Hematopoietic multipotent progenitor cell treated with erythropoietin and hydrocortisone succinate and interleukin-3 and kit ligand, for 6 days (in vitro differentiated cells): ENCODE measurements around the gene TBCD.
"Not testable (repeated sequence)": the region's sequence is repeated elsewhere in the genome, so short reads cannot be mapped to it uniquely, and the experiment has no call there.

Experiments
- DNase-seq: peaks from one replicate; pipeline ENCODE4 v3.0.0-alpha.2; 2015

The TBCD gene

DNA sequence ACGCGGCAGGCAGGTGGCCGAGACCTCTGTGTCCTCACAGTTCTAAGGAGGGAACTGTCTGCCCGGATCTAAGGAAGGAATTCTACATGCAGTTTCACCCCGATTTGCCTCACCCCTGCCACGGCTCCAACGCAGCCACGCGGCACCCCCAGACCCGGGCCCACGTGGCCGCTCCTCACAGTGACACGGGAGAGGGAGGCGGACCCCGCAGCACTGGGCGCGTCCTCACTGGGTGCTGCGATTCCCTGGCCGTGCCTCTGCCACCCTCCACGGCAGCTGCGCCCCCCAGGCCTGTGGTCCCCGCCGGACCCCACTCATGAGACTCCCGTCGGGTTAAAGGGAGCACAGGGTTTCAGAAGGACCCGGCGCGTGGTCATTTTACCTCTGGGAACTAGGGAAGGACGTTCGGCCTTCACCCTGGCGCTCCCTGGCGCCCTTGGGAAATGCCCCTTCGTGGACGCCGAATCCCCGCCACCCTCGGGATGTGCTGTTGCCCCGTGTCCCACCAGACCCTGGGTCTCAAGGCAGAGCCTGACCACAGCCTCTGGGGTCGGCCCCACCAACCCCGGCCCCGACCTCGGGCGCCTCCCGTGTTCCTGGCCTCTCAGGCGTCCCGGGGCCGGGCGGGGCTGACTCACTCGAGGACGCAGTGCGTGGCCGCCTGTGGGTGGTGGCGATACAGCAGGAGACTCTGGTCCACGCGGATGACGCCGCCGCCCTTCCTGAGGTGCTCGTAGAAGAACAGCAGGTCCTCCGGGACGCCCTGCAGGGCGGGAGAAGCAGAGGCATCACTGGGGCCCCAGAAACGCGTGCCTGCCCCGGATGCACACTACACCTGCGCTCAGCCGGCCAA lies 208.8 kb downstream of the TBCD start:
- no peak for DNase-seq

DNA sequence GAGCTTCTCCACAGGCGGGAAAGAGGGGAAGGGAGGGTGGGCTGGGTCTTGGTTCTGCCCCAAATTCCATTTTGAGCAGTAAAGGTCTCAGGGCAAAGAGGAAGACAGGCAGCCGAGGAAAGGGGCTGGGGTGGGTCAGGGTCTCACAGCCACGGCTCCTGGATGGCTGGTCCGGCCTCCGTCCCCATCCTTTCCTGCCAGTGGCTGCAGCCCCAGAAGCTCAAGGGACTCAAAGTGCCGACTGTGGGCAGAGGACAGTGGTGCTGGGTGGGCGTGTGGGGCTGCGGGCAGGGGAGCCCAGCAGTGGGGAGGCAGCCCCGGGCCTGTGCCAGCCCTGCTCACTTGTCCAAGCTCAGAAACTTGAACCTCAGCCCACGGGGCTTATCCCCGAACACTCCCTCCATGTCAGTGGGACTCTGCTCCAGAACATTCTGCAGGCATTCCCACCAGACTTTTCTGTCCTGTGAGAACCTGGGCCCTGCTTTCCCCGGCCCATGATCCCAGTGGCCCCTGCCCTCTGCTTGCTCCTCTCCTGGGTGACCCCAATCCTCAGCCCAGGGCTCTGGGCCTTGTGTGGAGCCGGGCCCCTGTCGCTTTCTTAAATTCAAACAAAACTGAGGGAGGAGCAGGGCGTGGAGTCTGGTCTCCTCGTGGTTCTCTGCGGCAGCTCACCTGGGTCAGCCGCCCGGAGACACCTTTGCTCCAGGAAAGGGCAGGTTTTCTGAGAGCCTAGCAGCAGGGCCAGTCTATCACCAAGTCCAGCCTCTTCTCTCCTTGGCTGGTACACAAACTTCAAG lies 209.7 kb downstream of the TBCD start:
- DNase-seq: no peak

DNA sequence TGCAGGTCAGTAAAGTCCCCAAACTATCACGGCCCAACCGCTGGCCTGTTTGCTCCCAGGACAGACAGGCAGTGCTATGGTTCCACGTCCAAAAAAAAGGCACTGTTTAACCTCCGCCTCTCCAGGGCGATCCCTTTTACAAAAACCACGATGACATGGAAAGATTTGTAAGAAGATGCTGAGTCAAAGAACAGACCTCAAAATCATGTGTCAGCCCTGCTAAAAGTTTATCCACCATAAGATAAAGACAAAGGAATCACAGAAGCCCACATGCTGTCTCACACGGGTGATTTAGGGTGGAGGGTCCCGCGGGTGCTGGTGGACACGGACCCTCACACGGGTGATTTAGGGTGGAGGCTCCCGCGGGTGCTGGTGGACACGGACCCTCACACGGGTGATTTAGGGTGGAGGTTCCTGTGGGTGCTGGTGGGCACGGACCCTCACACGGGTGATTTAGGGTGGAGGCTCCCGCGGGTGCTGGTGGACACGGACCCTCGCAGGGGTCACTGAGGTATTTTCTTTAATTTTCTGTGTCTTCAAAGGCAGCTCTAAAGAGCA lies 210.4 kb downstream of the TBCD start:
- peak; percentile 38 for DNase-seq

- peak; percentile 74 for DNase-seq
Measured at GRCh38 chr17:82963104-82963950, 211.5 kb downstream of the TBCD start.

- not testable (repeated sequence) for DNase-seq
Measured at GRCh38 chr17:82964451-82964850, 212.6 kb downstream of the TBCD start.

DNA sequence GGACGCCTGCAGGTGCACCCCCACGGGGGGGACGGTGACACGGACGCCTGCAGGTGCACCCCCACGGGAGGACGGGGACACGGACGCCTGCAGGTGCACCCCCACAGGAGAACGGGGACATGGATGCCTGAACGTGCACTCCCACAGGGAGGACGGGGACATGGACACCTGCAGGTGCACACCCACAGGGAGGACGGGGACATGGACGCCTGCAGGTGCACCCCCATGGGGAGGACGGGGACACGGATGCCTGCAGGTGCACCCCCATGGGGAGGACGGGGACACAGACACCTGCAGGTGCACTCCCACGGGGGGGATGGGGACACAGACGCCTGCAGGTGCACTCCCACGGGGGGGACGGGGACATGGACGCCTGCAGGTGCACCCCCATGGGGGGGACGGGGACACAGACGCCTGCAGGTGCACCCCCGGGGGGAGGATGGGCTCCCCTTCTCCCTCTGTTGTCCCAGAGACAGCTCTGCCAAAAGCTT lies 213.0 kb downstream of the TBCD start:
- DNase-seq: no peak

DNA sequence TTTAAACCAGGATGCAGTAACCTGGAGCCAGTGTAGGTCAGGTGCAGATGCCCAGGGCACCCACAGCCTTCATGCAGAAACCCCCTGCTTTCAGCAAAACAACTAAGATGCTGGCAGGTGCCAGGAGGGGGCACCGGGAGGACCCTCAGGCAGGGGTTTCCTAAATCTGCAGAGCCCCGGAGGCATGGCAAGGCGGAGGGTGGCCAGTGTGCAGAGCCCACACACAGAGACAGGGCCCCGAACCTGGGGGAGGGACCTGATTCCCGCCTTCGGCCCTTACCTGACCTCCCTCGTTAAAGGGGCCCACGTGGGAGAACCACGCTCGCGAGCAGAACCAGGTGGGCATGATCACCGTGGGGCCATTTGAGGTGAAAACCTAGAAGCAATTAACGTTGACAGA lies 213.5 kb downstream of the TBCD start:
- DNase-seq: no peak

DNA sequence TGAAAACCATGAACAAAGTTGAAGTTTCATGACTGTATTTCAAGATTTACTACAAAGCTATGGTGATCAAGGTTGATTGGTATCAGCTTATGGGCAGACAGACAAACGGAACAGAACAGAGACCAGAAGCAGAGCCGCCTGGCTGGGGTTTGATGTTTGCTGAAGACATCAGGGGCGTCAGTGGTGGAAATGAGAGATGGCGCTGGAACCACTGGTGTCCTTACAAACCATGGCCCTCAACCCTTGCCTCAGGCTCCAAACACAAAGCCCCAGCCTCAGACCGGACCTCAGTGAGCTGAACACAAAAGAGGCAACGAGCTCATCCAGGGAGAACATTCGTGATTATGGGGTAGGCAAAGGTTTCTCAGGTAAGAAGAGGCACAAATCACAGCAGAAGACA lies 214.6 kb downstream of the TBCD start:
- DNase-seq: no peak

DNA sequence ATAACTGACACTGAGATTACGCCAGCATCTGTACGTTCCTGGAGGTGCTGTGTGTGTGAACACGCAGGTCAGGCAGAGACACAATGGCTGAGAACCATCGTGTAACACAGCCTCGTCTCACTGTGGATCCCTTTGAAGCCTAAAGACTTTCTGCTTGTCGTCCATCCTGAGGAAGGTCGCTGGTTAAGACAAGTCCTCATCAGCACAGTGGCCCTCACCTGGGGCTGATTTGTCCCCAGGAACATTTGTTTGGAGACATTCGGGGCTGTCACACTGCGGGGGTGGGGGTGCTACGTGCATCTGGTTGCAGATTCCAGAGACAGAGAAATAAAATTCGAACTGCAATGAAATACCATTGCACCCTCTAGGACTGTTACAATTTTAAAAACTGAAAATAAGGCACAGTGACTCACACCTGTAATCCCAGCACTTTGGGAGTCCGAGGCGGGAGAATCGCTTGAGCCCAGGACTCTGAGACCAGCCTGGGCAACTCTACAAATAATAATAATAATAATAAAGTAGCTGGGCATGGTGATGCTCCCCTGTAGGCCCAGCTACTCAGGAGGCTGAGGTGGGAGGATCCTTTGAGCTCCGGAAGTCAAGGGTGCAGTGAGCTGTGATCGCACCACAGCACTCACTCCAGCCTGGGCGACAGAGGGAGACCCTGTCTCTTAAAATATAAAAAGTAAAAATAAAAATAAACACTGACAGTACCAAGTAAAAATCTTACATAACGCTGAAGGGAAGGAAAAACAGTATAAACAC lies 215.6 kb downstream of the TBCD start:
- no peak for DNase-seq

- not testable (repeated sequence) for DNase-seq
Measured at GRCh38 chr17:82968033-82968841, 216.4 kb downstream of the TBCD start.

GRCh38 chr17:82970067-82970466 lies 218.2 kb downstream of the TBCD start:
- DNase-seq: no peak

- DNase-seq: no peak
Measured at GRCh38 chr17:82970818-82971590, 219.1 kb downstream of the TBCD start.

GRCh38 chr17:82972836-82973372 lies 221.0 kb downstream of the TBCD start:
- no peak for DNase-seq

GRCh38 chr17:82973456-82974135 lies 221.7 kb downstream of the TBCD start:
- no peak for DNase-seq

DNA sequence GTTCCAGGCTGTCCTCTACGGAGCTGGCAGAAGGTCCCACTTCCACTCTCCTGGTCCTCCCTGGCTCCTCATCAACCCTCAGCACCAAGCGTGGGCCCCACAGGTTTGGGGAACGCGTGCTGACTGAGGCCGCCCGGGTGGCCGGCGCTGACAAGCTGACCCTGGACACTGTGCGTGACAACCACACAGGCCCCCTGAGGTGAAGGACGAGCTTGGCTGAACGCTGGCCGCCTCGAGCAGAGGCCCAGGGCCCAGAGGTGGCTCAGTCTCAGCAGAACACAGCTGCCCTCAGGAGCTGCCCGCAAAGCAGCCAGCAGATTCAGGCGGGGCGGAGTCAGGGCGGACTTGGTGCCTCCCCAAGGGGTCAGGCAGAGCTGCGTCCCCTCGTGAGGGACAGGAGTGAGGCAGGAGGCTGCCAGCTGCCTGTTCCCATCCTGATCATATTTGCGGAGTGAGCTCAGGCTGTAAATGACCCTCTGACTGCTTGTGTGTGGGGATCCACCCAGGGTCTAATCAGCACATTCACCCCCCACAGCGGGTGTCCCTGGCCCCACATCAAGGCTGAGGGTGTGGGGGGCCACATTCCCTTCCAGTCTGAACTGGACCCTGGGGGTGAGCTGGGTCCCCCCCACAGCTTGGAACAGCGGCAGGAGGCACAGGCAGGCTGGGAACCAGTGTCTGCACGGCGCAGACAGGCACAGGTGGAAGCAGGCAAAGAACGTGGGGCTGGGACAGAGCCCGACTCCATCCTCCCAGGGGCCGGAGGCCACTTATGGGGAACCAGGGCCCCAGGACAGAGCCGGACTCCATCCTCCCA lies 222.5 kb downstream of the TBCD start:
- no peak for DNase-seq

DNA sequence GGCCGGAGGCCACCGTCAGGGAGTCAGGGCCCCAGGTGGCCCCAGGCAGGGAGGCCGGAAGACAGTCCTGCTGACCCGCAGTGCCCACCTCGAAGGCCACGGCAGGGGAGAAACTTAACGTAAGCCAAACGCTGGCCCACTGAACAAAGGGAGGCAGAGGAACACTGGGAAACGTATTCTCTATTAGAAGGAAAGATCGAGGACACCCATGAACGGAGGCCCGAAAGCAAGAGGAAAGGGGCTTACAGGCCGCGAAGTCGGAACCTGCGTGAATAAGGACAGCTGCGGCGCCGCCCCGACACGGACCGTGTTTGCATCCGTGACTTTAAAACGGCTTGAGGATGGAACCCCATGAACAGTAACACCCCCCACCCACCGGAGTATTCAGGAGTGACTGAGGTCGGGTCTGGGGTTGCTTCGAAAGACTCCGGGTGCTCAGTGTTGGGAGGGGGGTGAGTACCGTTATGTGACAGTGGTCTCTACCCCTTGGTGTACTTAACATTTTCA lies 225.2 kb downstream of the TBCD start:
- no peak for DNase-seq

DNA sequence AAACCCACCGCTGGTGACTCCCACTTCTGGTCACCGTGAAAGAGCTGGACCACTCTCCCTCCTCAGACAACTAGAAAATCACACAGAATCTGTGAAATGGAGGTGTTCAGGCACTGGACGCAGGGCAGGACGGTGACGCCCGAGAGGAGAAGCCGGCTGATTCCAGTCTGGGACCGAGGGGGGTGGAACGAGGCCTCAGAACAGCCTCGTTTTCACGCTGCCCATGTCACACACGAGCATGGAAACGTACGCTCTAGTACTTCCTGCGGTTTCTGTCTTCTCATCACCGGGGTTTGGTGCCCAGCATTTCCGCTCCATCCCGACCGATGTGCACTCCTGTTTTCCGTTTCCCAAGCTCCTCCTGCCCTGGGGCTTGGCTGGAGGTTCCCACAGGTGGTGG lies 225.7 kb downstream of the TBCD start:
- no peak for DNase-seq

- DNase-seq: peak; percentile 50
Measured at GRCh38 chr17:82978765-82979349, 227.0 kb downstream of the TBCD start.
